Lower leg skin (tissue), 3 donors: Measurements from ENCODE around the gene DHX34.

ENCODE experiments used
- POLR2A ChIP-seq, 2 donors: fragments of 450-650 bp; IDR thresholded peaks; one replicate each; pipeline ENCODE4 v1.6.1; 2016 to 2017; ENCODE audit warnings: antibody characterized with exemption in 2 of 2, mild to moderate bottlenecking in 1 of 2, moderate library complexity in 1 of 2
- TF ChIP-seq, protein P1 (sequence below), 3 donors: fragments of 450-650 bp; IDR thresholded peaks; one replicate each; pipeline ENCODE4 v1.5.1; 2016; ENCODE audit warnings: antibody characterized with exemption in 3 of 3, mild to moderate bottlenecking in 3 of 3, moderate library complexity in 2 of 3

DNA sequence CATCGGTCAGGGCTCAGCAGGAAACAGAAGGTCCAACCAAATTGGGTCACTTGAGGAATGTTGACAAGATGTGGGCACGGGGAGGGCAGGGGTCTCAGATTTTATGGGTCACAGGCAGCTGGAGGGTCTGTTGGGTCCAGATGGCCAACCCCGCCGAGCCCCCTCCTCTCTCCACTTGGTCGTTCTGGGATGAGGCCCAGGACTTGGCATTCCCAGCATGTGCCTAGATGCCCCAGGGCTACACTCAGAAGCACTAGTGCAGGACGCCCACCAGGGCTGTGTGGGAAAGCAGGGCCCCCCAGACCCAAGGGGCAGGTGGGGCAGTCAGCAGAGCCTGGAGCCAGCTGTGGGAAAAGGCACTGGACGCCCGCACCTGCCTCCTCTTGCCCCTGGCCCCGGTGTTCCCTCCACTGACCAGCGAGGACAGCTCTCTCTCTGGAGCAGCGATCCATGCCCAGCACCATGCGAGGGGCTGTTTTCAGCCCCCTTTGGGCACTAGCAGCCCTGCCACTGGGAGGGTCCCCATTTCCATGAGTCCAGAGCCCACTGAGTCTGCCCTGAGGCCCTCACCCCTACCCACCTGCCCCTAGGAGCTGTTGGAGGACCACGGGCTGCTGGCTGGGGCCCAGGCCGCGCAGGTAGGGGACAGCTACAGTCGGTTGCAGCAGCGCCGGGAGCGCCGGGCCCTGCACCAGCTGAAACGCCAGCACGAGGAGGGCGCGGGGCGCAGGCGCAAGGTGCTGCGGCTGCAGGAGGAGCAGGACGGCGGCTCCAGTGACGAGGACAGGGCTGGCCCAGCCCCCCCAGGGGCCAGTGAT lies 26.0 kb downstream of the DHX34 start:
- TF ChIP-seq, protein P1, sequence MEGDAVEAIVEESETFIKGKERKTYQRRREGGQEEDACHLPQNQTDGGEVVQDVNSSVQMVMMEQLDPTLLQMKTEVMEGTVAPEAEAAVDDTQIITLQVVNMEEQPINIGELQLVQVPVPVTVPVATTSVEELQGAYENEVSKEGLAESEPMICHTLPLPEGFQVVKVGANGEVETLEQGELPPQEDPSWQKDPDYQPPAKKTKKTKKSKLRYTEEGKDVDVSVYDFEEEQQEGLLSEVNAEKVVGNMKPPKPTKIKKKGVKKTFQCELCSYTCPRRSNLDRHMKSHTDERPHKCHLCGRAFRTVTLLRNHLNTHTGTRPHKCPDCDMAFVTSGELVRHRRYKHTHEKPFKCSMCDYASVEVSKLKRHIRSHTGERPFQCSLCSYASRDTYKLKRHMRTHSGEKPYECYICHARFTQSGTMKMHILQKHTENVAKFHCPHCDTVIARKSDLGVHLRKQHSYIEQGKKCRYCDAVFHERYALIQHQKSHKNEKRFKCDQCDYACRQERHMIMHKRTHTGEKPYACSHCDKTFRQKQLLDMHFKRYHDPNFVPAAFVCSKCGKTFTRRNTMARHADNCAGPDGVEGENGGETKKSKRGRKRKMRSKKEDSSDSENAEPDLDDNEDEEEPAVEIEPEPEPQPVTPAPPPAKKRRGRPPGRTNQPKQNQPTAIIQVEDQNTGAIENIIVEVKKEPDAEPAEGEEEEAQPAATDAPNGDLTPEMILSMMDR (IDR thresholded peaks at IDR 0.05) = no peak
- no peak for TF ChIP-seq POLR2A (IDR thresholded peaks at IDR 0.05)
